Activated CD4-positive, alpha-beta memory T cell treated with anti-CD3 and anti-CD28 coated beads, Interleukin-2, amount 10 ng/mL, durations not matched to agents 7 days and 5 days (primary cell): ENCODE measurements around the gene B9D1. TPM values are rescaled to one million over a fixed set of nuclear protein-coding genes. Genes with fewer than 3 reads are reported as not detected.
A peak's percentile ranks its signal among the peaks of the same experiment; 100 is the strongest.

Source experiments
- CTCF ChIA-PET: fragments of 350-600 bp; sonication (Branson Sonifier 250); formaldehyde crosslinking; loops from one replicate; lab custom pipeline; 2021; ENCODE audit warnings: antibody characterized with exemption, inconsistent platforms; lab: Charles Lee
- POLR2A ChIA-PET: fragments of 350-600 bp; sonication (Branson Sonifier 250); formaldehyde crosslinking; loops from one replicate; lab custom pipeline; 2021; ENCODE audit warnings: antibody characterized with exemption; lab: Charles Lee
- DNase-seq: peaks from one replicate; pipeline ENCODE4 v3.0.0-alpha.2; 2020
- H3K27ac Mint-ChIP-seq: one replicate; pipeline ENCODE4 v1.8.0; 2021; ENCODE audit warnings: mild to moderate bottlenecking, mixed read lengths
- H3K27me3 Mint-ChIP-seq: one replicate; pipeline ENCODE4 v1.8.0; 2021; ENCODE audit warnings: mixed read lengths
- H3K36me3 Mint-ChIP-seq: one replicate; pipeline ENCODE4 v1.8.0; 2021; ENCODE audit warnings: low read depth, mixed read lengths
- H3K4me1 Mint-ChIP-seq: one replicate; pipeline ENCODE4 v1.8.0; 2021; ENCODE audit warnings: mixed read lengths
- H3K4me3 Mint-ChIP-seq: one replicate; pipeline ENCODE4 v1.8.0; 2021; ENCODE audit warnings: mild to moderate bottlenecking, mixed read lengths
- H3K9me3 Mint-ChIP-seq: one replicate; pipeline ENCODE4 v1.8.0; 2021; ENCODE audit warnings: mixed read lengths
- total RNA-seq, 2 experiments: library from RNA; stranded (reverse); gene quantifications; one replicate each; pipeline ENCODE4 v1.2.3, GENCODE V29; 2021

Gene B9D1
- total RNA-seq, 2 experiments from 2014 or later: 2.7 to 3.1 TPM

DNA sequence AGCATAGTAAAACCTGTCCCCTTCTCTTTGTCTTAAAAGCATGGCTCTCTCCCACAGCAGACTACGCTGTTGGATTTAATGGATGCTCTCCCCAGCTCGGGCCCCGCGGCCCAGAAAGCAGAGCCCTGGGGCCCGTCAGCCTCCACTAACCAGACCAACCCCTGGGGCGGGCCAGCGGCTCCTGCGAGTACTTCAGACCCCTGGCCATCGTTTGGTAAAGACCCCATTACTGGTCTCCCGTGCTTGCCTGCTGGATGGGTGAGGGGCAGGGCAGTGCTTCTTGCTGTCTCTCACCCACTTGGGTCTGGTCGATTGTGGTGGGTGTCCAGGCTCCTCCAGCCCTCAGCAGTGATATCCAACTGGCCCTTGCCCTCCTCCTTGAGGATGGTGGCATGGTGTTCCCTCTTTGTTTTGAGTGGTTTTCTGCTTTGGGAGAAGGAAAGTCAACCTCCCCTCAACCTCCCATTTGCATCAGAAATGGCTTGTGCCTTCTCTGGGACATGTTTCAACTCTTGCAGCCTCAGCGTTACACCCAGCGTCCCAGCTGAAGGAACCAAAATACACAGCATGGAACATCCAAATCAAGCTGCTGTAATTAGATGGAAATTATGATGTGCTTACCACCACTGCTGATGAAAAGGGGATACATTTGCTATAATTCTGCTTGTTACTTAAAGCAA lies 49.3 kb downstream of the B9D1 start:
- H3K9me3 Mint-ChIP-seq: no peaks in the 10 kb centered on the region
- peaks cover 9% of the 10 kb centered on the region for H3K27me3 Mint-ChIP-seq
- no peaks in the 10 kb centered on the region for H3K36me3 Mint-ChIP-seq

DNA sequence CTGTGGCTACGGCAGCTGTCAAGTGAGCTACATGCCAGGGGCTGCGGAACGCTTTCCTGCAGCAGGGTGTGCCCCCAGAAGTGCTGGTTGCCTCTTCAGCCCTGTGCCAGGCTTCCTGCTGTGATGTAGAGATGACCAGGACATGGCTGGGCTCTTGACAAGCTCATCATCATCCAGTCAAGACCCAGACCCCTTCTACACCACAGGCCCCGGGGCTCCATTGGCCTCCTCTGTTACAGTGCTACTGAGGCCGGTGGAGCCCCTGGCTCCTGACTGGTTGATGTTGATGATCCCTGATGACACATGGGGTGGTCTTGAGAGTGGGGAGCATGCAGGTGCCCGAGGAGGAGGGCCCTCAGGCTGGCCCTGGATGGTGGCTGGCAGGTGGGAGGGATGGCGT lies 50.1 kb downstream of the B9D1 start:
- no peaks in the 10 kb centered on the region for H3K36me3 Mint-ChIP-seq
- peaks cover 17% of the 10 kb centered on the region for H3K4me1 Mint-ChIP-seq
- DNase-seq: no peak
- no peak overlapping the region for H3K27ac Mint-ChIP-seq
- H3K4me3 Mint-ChIP-seq: no peak overlapping the region
- CTCF ChIA-PET: interaction anchor here (2.3 kb wide), 1 partner anchor 26 kb away, joined by 8 read pairs; no protein-coding TSS in a partner anchor
- no peaks in the 10 kb centered on the region for H3K9me3 Mint-ChIP-seq
- POLR2A ChIA-PET: no interaction called here
- H3K27me3 Mint-ChIP-seq: peaks cover 12% of the 10 kb centered on the region

More for the DNA sequence above, 49.3 kb downstream of the B9D1 start:
- Mint-ChIP-seq H3K27ac (no peak overlapping the region), H3K4me1 (peaks cover 14% of the 10 kb centered on the region), H3K4me3 (no peak overlapping the region)
- POLR2A ChIA-PET: no interaction called here
- CTCF ChIA-PET: interaction anchor here (2.3 kb wide), 1 partner anchor 25 kb away, joined by 8 read pairs; no protein-coding TSS in a partner anchor
- DNase-seq: no peak

DNA sequence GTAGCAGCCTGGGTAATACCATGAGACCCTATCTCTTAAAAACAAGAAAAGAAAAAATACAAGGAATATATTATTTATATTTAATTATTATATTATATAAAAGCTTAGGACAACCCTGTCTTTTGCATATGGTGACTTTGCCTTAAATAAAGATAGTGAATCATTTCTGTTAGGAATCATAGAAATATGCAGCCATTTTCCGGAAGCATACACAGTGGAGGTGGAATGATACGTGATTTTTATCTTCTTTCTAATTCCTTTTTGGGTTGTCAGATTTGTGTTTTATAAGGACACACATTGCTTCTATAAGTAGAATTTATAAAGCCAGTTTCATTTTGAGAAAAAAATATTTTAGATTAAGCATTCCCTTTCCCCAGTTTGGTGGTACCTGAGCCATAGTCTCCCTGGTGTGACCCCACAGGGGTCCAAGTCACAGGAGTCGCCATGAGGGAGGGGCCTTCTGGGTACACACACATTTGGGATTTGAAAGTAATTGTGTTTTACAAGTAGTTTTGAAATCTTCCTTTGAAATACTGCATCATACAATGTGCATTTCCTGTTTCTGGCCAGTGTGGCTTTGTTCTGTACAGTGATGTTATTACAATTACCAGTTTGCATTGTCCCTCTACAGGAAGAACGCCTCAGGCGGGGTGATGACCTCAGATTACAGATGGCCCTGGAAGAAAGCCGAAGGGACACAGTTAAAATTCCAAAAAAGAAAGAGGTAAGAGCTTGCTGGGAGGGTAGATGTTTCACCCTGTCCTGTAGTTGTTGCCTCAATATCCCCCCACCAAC lies 50.9 kb downstream of the B9D1 start:
- CTCF ChIA-PET: interaction anchor here (2.3 kb wide), 1 partner anchor 27 kb away, joined by 8 read pairs; no protein-coding TSS in a partner anchor
- H3K4me1 Mint-ChIP-seq: peaks cover 21% of the 10 kb centered on the region

DNA sequence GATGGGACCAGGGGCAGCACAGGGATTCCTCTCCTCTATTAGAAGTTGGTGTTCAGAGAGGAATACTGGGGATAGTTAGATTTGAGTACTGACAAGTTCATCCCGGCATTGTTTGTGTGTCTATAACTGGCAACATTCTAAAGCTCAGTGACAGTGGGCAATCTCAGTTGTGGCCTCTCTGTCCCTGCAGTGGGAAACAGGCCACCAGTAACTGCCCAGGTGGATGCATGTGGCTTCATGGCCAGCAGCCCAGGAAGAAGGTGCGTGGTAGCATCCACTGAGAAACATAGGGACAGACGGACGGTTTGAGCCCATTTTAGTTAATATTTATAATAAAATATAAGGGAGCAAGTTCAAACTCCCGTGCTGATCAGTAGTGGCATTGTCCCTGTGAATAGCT lies 51.5 kb downstream of the B9D1 start:
- CTCF ChIA-PET: interaction anchor here (2.3 kb wide), 1 partner anchor 27 kb away, joined by 8 read pairs; no protein-coding TSS in a partner anchor
- no peak overlapping the region for H3K27ac Mint-ChIP-seq
- H3K4me3 Mint-ChIP-seq: no peak overlapping the region
- peaks cover 27% of the 10 kb centered on the region for H3K4me1 Mint-ChIP-seq
- H3K9me3 Mint-ChIP-seq: no peaks in the 10 kb centered on the region
- POLR2A ChIA-PET: no interaction called here
- H3K27me3 Mint-ChIP-seq: peaks cover 12% of the 10 kb centered on the region
- no peak for DNase-seq
- no peaks in the 10 kb centered on the region for H3K36me3 Mint-ChIP-seq

More for the DNA sequence above, 50.9 kb downstream of the B9D1 start:
- no peak for DNase-seq
- Mint-ChIP-seq H3K27me3 (peaks cover 12% of the 10 kb centered on the region), H3K36me3 (no peaks in the 10 kb centered on the region), H3K4me3 (no peak overlapping the region), H3K9me3 (no peaks in the 10 kb centered on the region), H3K27ac (no peak overlapping the region)
- POLR2A ChIA-PET: no interaction called here

DNA sequence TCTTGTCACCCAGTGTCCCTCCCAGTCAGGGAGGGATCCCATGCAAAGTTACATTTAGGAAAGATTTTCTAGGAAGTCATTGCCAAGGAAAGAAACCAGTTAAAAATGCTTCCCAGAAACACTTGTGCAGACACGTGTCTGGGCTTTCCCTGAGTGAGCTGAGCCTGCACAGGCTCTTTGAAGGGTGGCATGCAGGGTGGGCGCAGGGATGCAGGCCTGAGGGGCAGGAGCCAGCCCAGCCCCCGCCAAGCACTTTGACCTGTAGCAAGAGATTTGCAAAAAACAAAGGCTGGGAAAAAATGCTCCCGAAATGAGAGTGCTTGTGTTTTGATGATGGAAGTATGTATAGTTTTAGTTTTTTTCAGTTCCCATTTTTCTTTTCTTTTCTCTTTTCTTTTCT lies 52.4 kb downstream of the B9D1 start:
- H3K27ac Mint-ChIP-seq: no peak overlapping the region
- POLR2A ChIA-PET: no interaction called here
- CTCF ChIA-PET: no interaction called here
- H3K4me1 Mint-ChIP-seq: peaks cover 36% of the 10 kb centered on the region
- H3K4me3 Mint-ChIP-seq: no peak overlapping the region
- no peak for DNase-seq
- no peaks in the 10 kb centered on the region for H3K36me3 Mint-ChIP-seq
- H3K27me3 Mint-ChIP-seq: peaks cover 12% of the 10 kb centered on the region
- H3K9me3 Mint-ChIP-seq: no peaks in the 10 kb centered on the region

DNA sequence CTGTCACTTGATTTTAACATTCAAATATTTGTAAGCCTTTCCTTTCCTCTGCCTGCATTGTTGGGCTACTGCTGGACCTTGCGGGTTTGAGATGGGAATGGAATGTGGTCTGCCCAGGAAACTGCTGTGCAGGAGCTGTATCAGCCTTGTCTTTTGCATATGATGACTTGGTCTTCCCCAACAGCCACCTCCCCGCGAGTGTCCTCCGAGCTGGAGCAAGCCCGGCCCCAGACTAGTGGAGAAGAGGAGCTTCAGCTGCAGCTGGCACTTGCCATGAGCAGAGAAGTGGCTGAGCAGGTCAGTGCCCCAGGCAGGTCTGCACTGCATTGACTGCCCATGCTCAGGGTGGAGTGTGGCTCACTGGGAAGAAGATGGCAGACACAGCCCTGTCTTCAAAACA lies 52.8 kb downstream of the B9D1 start:
- ChIA-PET CTCF (no interaction called here), POLR2A (no interaction called here)
- Mint-ChIP-seq H3K27me3 (peaks cover 12% of the 10 kb centered on the region), H3K36me3 (no peaks in the 10 kb centered on the region), H3K4me3 (no peak overlapping the region), H3K27ac (no peak overlapping the region), H3K9me3 (no peaks in the 10 kb centered on the region), H3K4me1 (peaks cover 40% of the 10 kb centered on the region)
- no peak for DNase-seq

DNA sequence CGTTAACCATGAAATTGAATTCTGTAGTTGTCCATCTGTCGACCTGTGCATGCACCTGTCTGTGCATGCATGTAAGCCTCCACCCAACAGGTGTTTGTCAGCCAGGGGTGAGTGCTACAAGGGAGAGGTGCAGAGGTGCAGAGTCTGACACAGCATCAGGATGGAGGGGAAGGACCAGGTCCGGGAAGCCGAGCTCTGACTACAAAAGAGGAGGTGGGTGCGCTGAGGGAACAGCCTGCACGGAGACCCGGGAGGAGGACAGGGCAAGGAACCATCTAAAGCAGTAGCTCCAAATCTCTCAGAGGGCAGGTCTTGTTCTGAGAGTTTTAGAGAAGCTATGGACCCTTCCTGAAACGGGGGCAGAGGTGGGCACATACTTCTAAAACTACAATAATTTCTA lies 54.1 kb downstream of the B9D1 start:
- H3K36me3 Mint-ChIP-seq: no peaks in the 10 kb centered on the region
- peaks cover 44% of the 10 kb centered on the region for H3K4me1 Mint-ChIP-seq
- no peak overlapping the region for H3K27ac Mint-ChIP-seq
- H3K9me3 Mint-ChIP-seq: no peaks in the 10 kb centered on the region
- H3K4me3 Mint-ChIP-seq: no peak overlapping the region
- CTCF ChIA-PET: interaction anchor here (0.7 kb wide), 1 partner anchor 141 kb away, joined by 4 read pairs; no protein-coding TSS in a partner anchor
- POLR2A ChIA-PET: no interaction called here
- peaks cover 12% of the 10 kb centered on the region for H3K27me3 Mint-ChIP-seq
- DNase-seq: no peak

DNA sequence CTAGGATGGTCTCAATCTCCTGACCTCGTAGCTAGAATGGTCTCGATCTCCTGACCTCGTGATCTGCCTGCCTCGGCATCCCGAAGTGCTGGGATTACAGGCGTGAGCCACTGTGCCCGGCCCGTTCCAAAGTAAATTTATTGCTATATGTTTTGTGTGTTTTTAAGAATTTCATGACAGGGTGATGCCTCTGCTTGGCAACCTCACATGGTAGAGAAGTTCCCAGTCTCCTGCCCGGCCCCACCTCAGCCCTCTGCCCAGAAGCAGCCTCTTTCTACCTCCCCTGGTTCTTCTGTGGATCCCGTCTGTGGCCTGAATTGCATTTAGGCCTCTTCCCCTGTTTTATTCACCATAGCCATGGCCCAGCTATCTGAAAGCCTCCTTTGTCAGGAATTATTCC lies 55.0 kb downstream of the B9D1 start:
- H3K9me3 Mint-ChIP-seq: no peaks in the 10 kb centered on the region
- peaks cover 12% of the 10 kb centered on the region for H3K27me3 Mint-ChIP-seq
- POLR2A ChIA-PET: no interaction called here
- CTCF ChIA-PET: no interaction called here
- H3K4me1 Mint-ChIP-seq: peaks cover 49% of the 10 kb centered on the region
- no peak for DNase-seq
- H3K27ac Mint-ChIP-seq: no peak overlapping the region
- no peak overlapping the region for H3K4me3 Mint-ChIP-seq
- no peaks in the 10 kb centered on the region for H3K36me3 Mint-ChIP-seq

DNA sequence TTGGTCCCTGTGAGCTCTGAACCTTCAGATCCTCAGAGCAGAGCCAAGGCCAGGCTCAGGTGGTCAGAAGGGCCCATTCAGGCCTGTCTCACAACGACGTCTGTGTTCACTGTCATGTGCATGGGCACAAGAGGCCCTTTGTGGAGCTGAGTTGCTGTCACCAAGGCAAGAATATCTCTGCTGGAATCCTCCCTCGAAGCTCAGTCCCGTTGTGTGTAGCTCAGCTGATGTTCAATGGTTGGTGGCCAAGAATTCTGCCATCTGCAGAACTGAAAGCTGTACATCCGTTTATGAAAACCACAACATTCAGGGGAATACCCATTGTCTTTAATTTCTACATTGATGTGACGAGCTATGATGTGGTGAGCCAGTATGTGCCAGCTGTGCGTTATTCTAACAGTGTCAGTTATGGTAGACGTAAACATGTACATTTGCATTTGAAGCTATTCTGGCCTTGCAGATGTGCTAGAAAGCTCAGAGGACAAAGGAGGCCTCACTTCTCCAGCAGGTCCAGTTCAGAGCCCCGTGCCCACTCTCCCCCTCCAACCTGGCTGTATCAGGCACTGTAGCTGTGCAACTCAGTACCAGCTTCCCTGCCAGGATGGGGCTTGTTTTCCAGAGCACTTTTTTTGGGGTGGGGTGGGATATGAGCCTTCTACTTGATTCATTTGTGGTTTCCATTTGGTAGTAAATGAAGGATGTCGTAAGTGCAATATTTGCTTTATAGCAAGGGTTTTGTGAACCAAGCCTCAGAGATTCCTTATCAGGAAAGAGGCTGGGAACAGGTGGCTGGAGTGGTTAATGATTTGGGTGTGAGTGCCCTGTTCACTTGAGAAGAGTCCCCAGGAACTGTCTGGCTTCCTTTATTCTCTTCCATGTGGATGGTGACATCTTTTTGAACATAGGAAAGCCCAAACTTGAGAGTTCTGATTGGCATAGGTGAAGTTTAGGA lies 56.1 kb downstream of the B9D1 start:
- peak; percentile 47 for DNase-seq
- peak overlapping the region; percentile 37 for H3K27ac Mint-ChIP-seq
- ChIA-PET CTCF (interaction anchor here (0.9 to 1.8 kb wide), 12 partner anchors 9 to 340 kb away, joined by 3 to 6 read pairs (median 3); partner anchors contain the start of genes B9D1 and MAPK7), POLR2A (interaction anchor here (0.9 to 2.2 kb wide), 6 partner anchors 13 to 342 kb away, joined by 3 to 14 read pairs (median 4); partner anchors contain the start of genes ALDH3A2 and MAPK7)
- no peaks in the 10 kb centered on the region for H3K9me3 Mint-ChIP-seq
- H3K4me1 Mint-ChIP-seq: peaks cover 42% of the 10 kb centered on the region
- H3K4me3 Mint-ChIP-seq: peak overlapping the region; percentile 10
- H3K36me3 Mint-ChIP-seq: no peaks in the 10 kb centered on the region
- peaks cover 12% of the 10 kb centered on the region for H3K27me3 Mint-ChIP-seq

DNA sequence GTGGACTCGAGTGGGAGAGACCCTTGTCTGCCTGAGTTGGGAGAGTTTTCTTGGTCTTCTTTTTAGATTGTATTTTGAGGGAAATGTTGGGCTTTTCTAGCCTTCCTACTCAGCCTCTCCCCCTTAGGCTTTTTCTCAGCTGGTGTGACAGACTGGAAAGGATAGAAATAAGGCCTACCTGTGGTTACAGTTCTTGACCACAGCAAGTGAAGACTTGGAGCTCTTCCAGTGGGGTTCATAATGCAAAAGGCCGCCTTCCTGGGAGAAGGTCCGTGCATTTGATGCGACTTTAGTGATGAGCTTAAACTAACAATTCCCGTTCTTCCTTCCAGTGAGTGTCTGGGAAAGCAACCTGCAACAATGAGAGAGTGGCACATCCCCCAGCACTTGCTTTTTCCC lies 56.8 kb downstream of the B9D1 start:
- peaks cover 41% of the 10 kb centered on the region for H3K4me1 Mint-ChIP-seq
- peak overlapping the region; percentile 37 for H3K27ac Mint-ChIP-seq
- POLR2A ChIA-PET: interaction anchor here (0.6 to 2.2 kb wide), 7 partner anchors 13 to 342 kb away, joined by 3 to 14 read pairs (median 3); partner anchors contain the start of genes ALDH3A2 and MAPK7
- H3K4me3 Mint-ChIP-seq: peak overlapping the region; percentile 21
- no peaks in the 10 kb centered on the region for H3K9me3 Mint-ChIP-seq
- CTCF ChIA-PET: interaction anchor here (0.9 to 1.8 kb wide), 11 partner anchors 8 to 341 kb away, joined by 3 to 6 read pairs (median 3); partner anchors contain the start of genes B9D1 and MAPK7
- peaks cover 12% of the 10 kb centered on the region for H3K27me3 Mint-ChIP-seq
- H3K36me3 Mint-ChIP-seq: no peaks in the 10 kb centered on the region
- no peak for DNase-seq

DNA sequence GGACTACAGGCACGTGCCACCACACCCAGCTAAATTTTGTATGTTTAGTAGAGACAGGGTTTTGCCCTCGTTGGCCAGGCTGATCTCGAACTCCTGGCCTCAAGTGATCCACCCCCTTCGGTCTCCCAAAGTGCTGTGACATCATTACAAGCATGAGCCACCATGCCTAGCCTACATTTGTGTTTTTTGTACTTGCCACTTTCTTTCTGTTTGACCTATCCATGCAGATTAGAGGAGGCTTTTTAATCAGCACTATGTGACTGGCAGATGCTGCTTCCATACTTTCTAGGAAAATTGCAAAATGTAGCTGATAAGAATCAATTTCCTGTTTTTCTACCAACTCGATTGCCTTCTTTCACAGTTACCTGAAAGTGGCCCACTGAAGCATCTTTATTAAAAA lies 57.3 kb downstream of the B9D1 start:
- CTCF ChIA-PET: interaction anchor here (1.2 to 1.8 kb wide), 4 partner anchors 17 to 58 kb away, joined by 3 to 6 read pairs (median 4); partner anchors contain the start of gene B9D1
- peaks cover 41% of the 10 kb centered on the region for H3K4me1 Mint-ChIP-seq
- H3K4me3 Mint-ChIP-seq: no peak overlapping the region
- no peak for DNase-seq
- H3K9me3 Mint-ChIP-seq: no peaks in the 10 kb centered on the region
- H3K27ac Mint-ChIP-seq: peak overlapping the region; percentile 35
- H3K27me3 Mint-ChIP-seq: peaks cover 12% of the 10 kb centered on the region
- POLR2A ChIA-PET: interaction anchor here (0.6 to 2.2 kb wide), 4 partner anchors 14 to 343 kb away, joined by 3 to 14 read pairs (median 5); partner anchors contain the start of gene ALDH3A2
- H3K36me3 Mint-ChIP-seq: no peaks in the 10 kb centered on the region

DNA sequence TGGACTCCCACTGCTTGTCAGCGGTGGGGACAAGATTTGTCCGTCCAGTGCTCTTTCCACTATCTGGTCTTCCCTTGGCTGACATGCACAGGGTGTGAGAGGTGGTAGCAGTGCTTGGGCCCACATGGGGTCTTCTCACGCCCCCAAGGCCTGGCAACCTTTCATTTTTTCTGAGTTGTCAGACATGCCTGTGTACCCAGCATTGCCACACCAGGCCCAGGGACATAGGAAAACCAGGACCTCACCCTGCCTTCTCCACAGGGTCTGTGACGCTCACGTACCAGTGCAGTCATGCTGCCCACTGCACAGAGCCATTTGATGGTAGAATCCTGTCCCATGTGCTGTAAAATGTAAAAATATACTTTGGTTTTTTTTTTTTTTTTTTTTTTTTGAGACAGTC lies 57.8 kb downstream of the B9D1 start:
- Mint-ChIP-seq H3K4me3 (no peak overlapping the region), H3K9me3 (no peaks in the 10 kb centered on the region), H3K4me1 (peaks cover 41% of the 10 kb centered on the region), H3K27ac (no peak overlapping the region), H3K27me3 (peaks cover 11% of the 10 kb centered on the region), H3K36me3 (no peaks in the 10 kb centered on the region)
- POLR2A ChIA-PET: interaction anchor here (2.2 kb wide), 1 partner anchor 20 kb away, joined by 14 read pairs; no protein-coding TSS in a partner anchor
- no peak for DNase-seq
- CTCF ChIA-PET: no interaction called here
